Suprapubic skin (tissue), 4 donors: ENCODE data around the gene CPN2.

ENCODE experiments used
- POLR2A ChIP-seq, 2 donors: fragments of 450-650 bp; IDR thresholded peaks; one replicate each; pipeline ENCODE4 v1.6.1; 2017; ENCODE audit warnings: antibody characterized with exemption in 2 of 2, mild to moderate bottlenecking in 2 of 2, moderate library complexity in 2 of 2
- POLR2AphosphoS5 ChIP-seq, 3 donors: sonication (generic); formaldehyde crosslinking; IDR thresholded peaks; one replicate each; pipeline ENCODE4 v1.6.1; 2017; ENCODE audit warnings: antibody characterized with exemption in 3 of 3
- TF ChIP-seq, protein P1 (sequence below), 2 donors: fragments of 200-600 bp in 1 of 2; fragments of 450-650 bp in 1 of 2; sonication (generic) in 1 of 2; IDR thresholded peaks; one replicate each; pipeline ENCODE4 v1.5.1; 2016 to 2019; ENCODE audit warnings: antibody characterized with exemption in 2 of 2, mild to moderate bottlenecking in 1 of 2, moderate library complexity in 1 of 2

- TF ChIP-seq, protein P1, sequence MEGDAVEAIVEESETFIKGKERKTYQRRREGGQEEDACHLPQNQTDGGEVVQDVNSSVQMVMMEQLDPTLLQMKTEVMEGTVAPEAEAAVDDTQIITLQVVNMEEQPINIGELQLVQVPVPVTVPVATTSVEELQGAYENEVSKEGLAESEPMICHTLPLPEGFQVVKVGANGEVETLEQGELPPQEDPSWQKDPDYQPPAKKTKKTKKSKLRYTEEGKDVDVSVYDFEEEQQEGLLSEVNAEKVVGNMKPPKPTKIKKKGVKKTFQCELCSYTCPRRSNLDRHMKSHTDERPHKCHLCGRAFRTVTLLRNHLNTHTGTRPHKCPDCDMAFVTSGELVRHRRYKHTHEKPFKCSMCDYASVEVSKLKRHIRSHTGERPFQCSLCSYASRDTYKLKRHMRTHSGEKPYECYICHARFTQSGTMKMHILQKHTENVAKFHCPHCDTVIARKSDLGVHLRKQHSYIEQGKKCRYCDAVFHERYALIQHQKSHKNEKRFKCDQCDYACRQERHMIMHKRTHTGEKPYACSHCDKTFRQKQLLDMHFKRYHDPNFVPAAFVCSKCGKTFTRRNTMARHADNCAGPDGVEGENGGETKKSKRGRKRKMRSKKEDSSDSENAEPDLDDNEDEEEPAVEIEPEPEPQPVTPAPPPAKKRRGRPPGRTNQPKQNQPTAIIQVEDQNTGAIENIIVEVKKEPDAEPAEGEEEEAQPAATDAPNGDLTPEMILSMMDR (IDR thresholded peaks at IDR 0.05) = no peak
- TF ChIP-seq POLR2AphosphoS5 (IDR thresholded peaks at IDR 0.05) (no peak), POLR2A (IDR thresholded peaks at IDR 0.05) (no peak)
These were observed 40.9 kb downstream of the CPN2 start for GRCh38 chr3:194310060-194310835.
